Measurements from ENCODE around the gene SMCO2. TPM values are rescaled to one million over a fixed set of nuclear protein-coding genes. Genes with fewer than 3 reads are reported as not detected.

SMCO2 gene
- total RNA-seq, 1 experiment from 2014 or later: 0.36 TPM

DNA sequence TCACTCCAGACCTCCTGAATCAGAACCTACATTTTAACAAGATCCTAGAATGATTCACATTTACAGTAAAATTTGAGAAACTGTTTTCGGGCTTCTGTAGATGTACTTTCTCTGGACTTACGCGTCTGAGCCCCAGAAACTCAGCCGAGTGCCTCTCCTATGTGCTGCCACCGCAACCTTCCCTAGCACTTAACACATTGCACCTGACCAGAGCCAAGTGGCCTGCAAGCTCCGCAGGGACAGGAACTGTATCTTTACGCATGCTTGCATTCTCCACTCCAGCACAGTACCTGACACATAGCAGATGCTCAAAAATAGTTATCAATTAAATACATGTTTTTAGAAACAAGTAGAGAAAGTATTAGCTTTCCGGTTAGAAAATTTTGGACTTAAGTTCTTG, 1.2 kb downstream of the SMCO2 start:
- H3K9me3 ChIP-seq (ENCODE audit: control insufficient read depth, insufficient read depth, low read depth, low read length): no peaks in the 10 kb centered on the region
- ChIA-PET CTCF (no interaction called here), POLR2A (no interaction called here)
- TF ChIP-seq POLR2AphosphoS5 (IDR thresholded peaks at IDR 0.05; ENCODE audit: low read depth, low read length): no peak
- TF ChIP-seq TCF7L2 (IDR thresholded peaks at IDR 0.05; ENCODE audit: low read depth, low read length): no peak
- no peak for TF ChIP-seq SIN3A (IDR thresholded peaks at IDR 0.05; ENCODE audit: borderline replicate concordance, insufficient read depth, low read depth, low read length)
- TF ChIP-seq, protein P1, sequence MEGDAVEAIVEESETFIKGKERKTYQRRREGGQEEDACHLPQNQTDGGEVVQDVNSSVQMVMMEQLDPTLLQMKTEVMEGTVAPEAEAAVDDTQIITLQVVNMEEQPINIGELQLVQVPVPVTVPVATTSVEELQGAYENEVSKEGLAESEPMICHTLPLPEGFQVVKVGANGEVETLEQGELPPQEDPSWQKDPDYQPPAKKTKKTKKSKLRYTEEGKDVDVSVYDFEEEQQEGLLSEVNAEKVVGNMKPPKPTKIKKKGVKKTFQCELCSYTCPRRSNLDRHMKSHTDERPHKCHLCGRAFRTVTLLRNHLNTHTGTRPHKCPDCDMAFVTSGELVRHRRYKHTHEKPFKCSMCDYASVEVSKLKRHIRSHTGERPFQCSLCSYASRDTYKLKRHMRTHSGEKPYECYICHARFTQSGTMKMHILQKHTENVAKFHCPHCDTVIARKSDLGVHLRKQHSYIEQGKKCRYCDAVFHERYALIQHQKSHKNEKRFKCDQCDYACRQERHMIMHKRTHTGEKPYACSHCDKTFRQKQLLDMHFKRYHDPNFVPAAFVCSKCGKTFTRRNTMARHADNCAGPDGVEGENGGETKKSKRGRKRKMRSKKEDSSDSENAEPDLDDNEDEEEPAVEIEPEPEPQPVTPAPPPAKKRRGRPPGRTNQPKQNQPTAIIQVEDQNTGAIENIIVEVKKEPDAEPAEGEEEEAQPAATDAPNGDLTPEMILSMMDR (IDR thresholded peaks at IDR 0.05): no peak
- TF ChIP-seq, protein P2, sequence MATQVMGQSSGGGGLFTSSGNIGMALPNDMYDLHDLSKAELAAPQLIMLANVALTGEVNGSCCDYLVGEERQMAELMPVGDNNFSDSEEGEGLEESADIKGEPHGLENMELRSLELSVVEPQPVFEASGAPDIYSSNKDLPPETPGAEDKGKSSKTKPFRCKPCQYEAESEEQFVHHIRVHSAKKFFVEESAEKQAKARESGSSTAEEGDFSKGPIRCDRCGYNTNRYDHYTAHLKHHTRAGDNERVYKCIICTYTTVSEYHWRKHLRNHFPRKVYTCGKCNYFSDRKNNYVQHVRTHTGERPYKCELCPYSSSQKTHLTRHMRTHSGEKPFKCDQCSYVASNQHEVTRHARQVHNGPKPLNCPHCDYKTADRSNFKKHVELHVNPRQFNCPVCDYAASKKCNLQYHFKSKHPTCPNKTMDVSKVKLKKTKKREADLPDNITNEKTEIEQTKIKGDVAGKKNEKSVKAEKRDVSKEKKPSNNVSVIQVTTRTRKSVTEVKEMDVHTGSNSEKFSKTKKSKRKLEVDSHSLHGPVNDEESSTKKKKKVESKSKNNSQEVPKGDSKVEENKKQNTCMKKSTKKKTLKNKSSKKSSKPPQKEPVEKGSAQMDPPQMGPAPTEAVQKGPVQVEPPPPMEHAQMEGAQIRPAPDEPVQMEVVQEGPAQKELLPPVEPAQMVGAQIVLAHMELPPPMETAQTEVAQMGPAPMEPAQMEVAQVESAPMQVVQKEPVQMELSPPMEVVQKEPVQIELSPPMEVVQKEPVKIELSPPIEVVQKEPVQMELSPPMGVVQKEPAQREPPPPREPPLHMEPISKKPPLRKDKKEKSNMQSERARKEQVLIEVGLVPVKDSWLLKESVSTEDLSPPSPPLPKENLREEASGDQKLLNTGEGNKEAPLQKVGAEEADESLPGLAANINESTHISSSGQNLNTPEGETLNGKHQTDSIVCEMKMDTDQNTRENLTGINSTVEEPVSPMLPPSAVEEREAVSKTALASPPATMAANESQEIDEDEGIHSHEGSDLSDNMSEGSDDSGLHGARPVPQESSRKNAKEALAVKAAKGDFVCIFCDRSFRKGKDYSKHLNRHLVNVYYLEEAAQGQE (IDR thresholded peaks at IDR 0.05; ENCODE audit: insufficient read depth in 1 of 2, low read depth in 2 of 2, low read length in 1 of 2): no peak
- no TSS peak for BruUV-seq (replicated peaks)
- H3K27ac ChIP-seq (ENCODE audit: low read length): no peak overlapping the region
- no peaks in the 10 kb centered on the region for H3K4me1 ChIP-seq (ENCODE audit: control insufficient read depth, insufficient read depth, low read length)
- no peaks in the 10 kb centered on the region for H3K27me3 ChIP-seq (ENCODE audit: control insufficient read depth, insufficient read depth, low read length)
- no peaks in the 10 kb centered on the region for H3K36me3 ChIP-seq (ENCODE audit: control insufficient read depth, insufficient read depth, low read length)
- intact Hi-C loops (cut with micrococcal nuclease; ENCODE audit: unreplicated experiment): no loop called here
- ATAC-seq (no peak), DNase-seq (ENCODE audit: low read depth, low spot score) (no peak)
- no peak overlapping the region for H3K4me3 ChIP-seq (ENCODE audit: low read depth in 2 of 2, low read length in 2 of 2)
- in situ Hi-C loops (cut with HindIII; ENCODE audit: low pct_unique_long_range_greater_than_20kb, low sequenced_read_pairs): no loop called here

DNA sequence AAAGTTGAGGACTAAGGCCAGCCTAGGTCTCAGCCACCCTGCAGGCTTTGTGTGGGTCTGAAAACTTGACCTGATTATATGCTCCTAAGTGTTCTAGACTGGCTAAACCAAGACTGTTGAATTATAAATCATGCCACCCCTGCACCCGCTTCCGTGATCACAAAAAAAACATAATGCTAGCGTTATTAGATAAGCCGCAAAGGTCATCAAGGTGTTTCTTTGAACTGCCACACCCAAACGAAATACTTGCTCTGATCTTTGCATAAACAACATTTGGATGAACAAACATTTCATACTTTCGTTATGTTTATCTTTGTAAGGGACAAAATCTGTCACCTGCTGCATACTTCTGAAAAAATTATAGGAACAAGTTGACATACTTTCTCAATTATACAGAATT, 2.5 kb downstream of the SMCO2 start:
- DNase-seq (ENCODE audit: low read depth, low spot score) (no peak), ATAC-seq (no peak)
- Histone ChIP-seq H3K27ac (ENCODE audit: low read length) (no peak overlapping the region), H3K9me3 (ENCODE audit: control insufficient read depth, insufficient read depth, low read depth, low read length) (no peaks in the 10 kb centered on the region), H3K4me1 (ENCODE audit: control insufficient read depth, insufficient read depth, low read length) (no peaks in the 10 kb centered on the region), H3K36me3 (ENCODE audit: control insufficient read depth, insufficient read depth, low read length) (no peaks in the 10 kb centered on the region), H3K4me3 (ENCODE audit: low read depth in 2 of 2, low read length in 2 of 2) (no peak overlapping the region), H3K27me3 (ENCODE audit: control insufficient read depth, insufficient read depth, low read length) (no peaks in the 10 kb centered on the region)
- in situ Hi-C loops (cut with HindIII; ENCODE audit: low pct_unique_long_range_greater_than_20kb, low sequenced_read_pairs): no loop called here
- BruUV-seq (replicated peaks): no TSS peak
- intact Hi-C loops (cut with micrococcal nuclease; ENCODE audit: unreplicated experiment): no loop called here
- TF ChIP-seq TCF7L2 (IDR thresholded peaks at IDR 0.05; ENCODE audit: low read depth, low read length) (no peak), POLR2AphosphoS5 (IDR thresholded peaks at IDR 0.05; ENCODE audit: low read depth, low read length) (no peak), SIN3A (IDR thresholded peaks at IDR 0.05; ENCODE audit: borderline replicate concordance, insufficient read depth, low read depth, low read length) (no peak)
- TF ChIP-seq, protein P1 (IDR thresholded peaks at IDR 0.05): no peak
- TF ChIP-seq, protein P2 (IDR thresholded peaks at IDR 0.05; ENCODE audit: insufficient read depth in 1 of 2, low read depth in 2 of 2, low read length in 1 of 2): no peak
- CTCF ChIA-PET: no interaction called here
- POLR2A ChIA-PET: no interaction called here

All from Panc1 (cell line).